CD14-positive monocyte (primary cell): ENCODE results near the gene MERTK. TPM values are rescaled to one million over a fixed set of nuclear protein-coding genes. Genes with fewer than 3 reads are reported as not detected.
"Not testable (repeated sequence)": the region's sequence is repeated elsewhere in the genome, so short reads cannot be mapped to it uniquely, and the experiment has no call there.

ENCODE experiments used
- DNase-seq, 3 donors: peaks; one replicate each; pipeline ENCODE4 v3.0.0-alpha.2; 2011 to 2022
- H2AFZ ChIP-seq: 2 replicates; pipeline ENCODE4 v1.6.0; 2012; ENCODE audit warnings: mild to moderate bottlenecking, low read depth, low read length, inconsistent platforms; ENCODE audit not compliant: insufficient read depth, poor library complexity, severe bottlenecking
- H3K27ac ChIP-seq, 2 donors: 1 replicate in 1 of 2; 2 replicates in 1 of 2; pipeline ENCODE4 v1.5.1; 2012 to 2013; ENCODE audit warnings: low read length in 2 of 2, control low read depth in 1 of 2, inconsistent platforms in 1 of 2, low read depth in 1 of 2, mild to moderate bottlenecking in 1 of 2
- H3K27me3 ChIP-seq, 2 donors: one replicate each; pipeline versions ENCODE4 v1.6.0 to v1.6.1; 2011 to 2013; ENCODE audit warnings: low read length in 2 of 2; ENCODE audit not compliant: control insufficient read depth in 2 of 2, insufficient read depth in 2 of 2
- H3K36me3 ChIP-seq, 2 donors: replicated peaks in 1 of 2; 1 replicate in 1 of 2; 2 replicates in 1 of 2; pipeline versions ENCODE4 v1.5.1 to v1.6.1; 2012 to 2013; ENCODE audit warnings: low read length in 2 of 2, control low read depth in 1 of 2, inconsistent platforms in 1 of 2, mild to moderate bottlenecking in 1 of 2; ENCODE audit not compliant: insufficient read depth in 2 of 2, control insufficient read depth in 1 of 2
- H3K4me1 ChIP-seq, 2 donors: 1 replicate in 1 of 2; 2 replicates in 1 of 2; pipeline versions ENCODE4 v1.5.1 to v1.6.1; 2012 to 2013; ENCODE audit warnings: low read length in 2 of 2, control low read depth in 1 of 2, inconsistent platforms in 1 of 2, mild to moderate bottlenecking in 1 of 2, moderate library complexity in 1 of 2; ENCODE audit not compliant: insufficient read depth in 2 of 2, control insufficient read depth in 1 of 2
- H3K4me2 ChIP-seq: replicated peaks from 2 replicates; pipeline ENCODE3; 2012; ENCODE audit warnings: low read length, moderate library complexity, mild to moderate bottlenecking; ENCODE audit not compliant: poor library complexity, severe bottlenecking; ENCODE audit errors: extremely low read depth
- H3K4me3 ChIP-seq, 3 experiments: fragments of 200-600 bp in 1 of 3; sonication (generic) in 1 of 3; replicated peaks in 1 of 3; 1 replicate in 2 of 3; 2 replicates in 1 of 3; pipeline ENCODE4 v1.5.1; 2011 to 2013; ENCODE audit warnings: low read length in 3 of 3, mild to moderate bottlenecking in 3 of 3, control low read depth in 2 of 3, low read depth in 2 of 3, inconsistent platforms in 1 of 3, moderate library complexity in 1 of 3
- H3K79me2 ChIP-seq: 2 replicates; pipeline ENCODE4 v1.6.0; 2012; ENCODE audit warnings: mild to moderate bottlenecking, control low read depth, inconsistent platforms, low read length, moderate library complexity; ENCODE audit not compliant: insufficient read depth
- H3K9ac ChIP-seq: 2 replicates; pipeline ENCODE4 v1.6.0; 2017; ENCODE audit warnings: low read length, mild to moderate bottlenecking; ENCODE audit not compliant: insufficient read depth, poor library complexity, severe bottlenecking
- H3K9me3 ChIP-seq, 2 donors: replicated peaks in 1 of 2; 1 replicate in 1 of 2; 2 replicates in 1 of 2; pipeline versions ENCODE4 v1.5.1 to v1.6.1; 2012 to 2013; ENCODE audit warnings: low read length in 2 of 2, control low read depth in 1 of 2; ENCODE audit not compliant: control insufficient read depth in 1 of 2, insufficient read depth in 1 of 2
- H4K20me1 ChIP-seq: 2 replicates; pipeline ENCODE4 v1.6.0; 2012; ENCODE audit warnings: mild to moderate bottlenecking, low read length, control low read depth, moderate library complexity; ENCODE audit not compliant: insufficient read depth
- H3K27ac Mint-ChIP-seq, 7 donors: one replicate each; pipeline ENCODE4 v1.8.0; 2020; ENCODE audit warnings: mild to moderate bottlenecking in 7 of 7, mixed read lengths in 7 of 7, moderate library complexity in 6 of 7, inconsistent platforms in 2 of 7
- H3K27me3 Mint-ChIP-seq, 3 donors: one replicate each; pipeline ENCODE4 v1.8.0; 2021 to 2022; ENCODE audit warnings: low read depth in 3 of 3, mild to moderate bottlenecking in 3 of 3, mixed read lengths in 3 of 3, moderate library complexity in 3 of 3, inconsistent platforms in 1 of 3
- H3K36me3 Mint-ChIP-seq, 2 donors: one replicate each; pipeline ENCODE4 v1.8.0; 2020; ENCODE audit warnings: mixed read lengths in 2 of 2, inconsistent platforms in 1 of 2, mild to moderate bottlenecking in 1 of 2
- H3K4me1 Mint-ChIP-seq: one replicate; pipeline ENCODE4 v1.8.0; 2020; ENCODE audit warnings: mild to moderate bottlenecking, mixed read lengths
- H3K4me3 Mint-ChIP-seq, 2 donors: one replicate each; pipeline ENCODE4 v1.8.0; 2020; ENCODE audit warnings: mild to moderate bottlenecking in 2 of 2, mixed read lengths in 2 of 2, moderate library complexity in 1 of 2
- H3K9me3 Mint-ChIP-seq, 7 donors: one replicate each; pipeline ENCODE4 v1.8.0; 2020 to 2022; ENCODE audit warnings: mixed read lengths in 7 of 7, mild to moderate bottlenecking in 6 of 7, moderate library complexity in 6 of 7, inconsistent platforms in 2 of 7
- CTCF ChIP-seq: fragments of 200-600 bp; IDR thresholded peaks from one replicate; pipeline ENCODE4 v1.8.0; 2022; ENCODE audit warnings: antibody characterized with exemption, mild to moderate bottlenecking
- WGBS: methylation state at CpG from one replicate; pipeline ENCODE4 v1.1.5; 2013; ENCODE audit warnings: missing lambda C conversion rate; ENCODE audit not compliant: insufficient coverage; 5-methylcytosine and 5-hydroxymethylcytosine counted together
- intact Hi-C, 2 donors: fragments of 100-400 bp; cut with micrococcal nuclease; formaldehyde crosslinking; loops; one replicate each; pipeline versions ENCODE4 v1.15.0 to v1.15.1; 2023
- polyA minus RNA-seq: library from RNA; depleted of rRNA, polyadenylated mRNA; stranded (reverse); fragments of >200 nt; gene quantifications from 2 replicates; pipeline ENCODE4 v1.2.3, GENCODE V29; 2012
- polyA plus RNA-seq, 3 donors: library from polyadenylated mRNA; depleted of rRNA in 1 of 3; unstranded in 2 of 3; stranded (reverse) in 1 of 3; fragments of 300-500 nt in 2 of 3; fragments of >200 nt in 1 of 3; fragmentation: Illumina TruSeq in 2 of 3; gene quantifications; 1 replicate in 2 of 3; 2 replicates in 1 of 3; pipeline ENCODE4 v1.2.3, GENCODE V29; 2012 to 2021
- total RNA-seq, 12 experiments: library from RNA in 1 of 12; stranded (reverse) in 1 of 12; fragments of 120-200 nt in 1 of 12; gene quantifications; one replicate each; pipeline ENCODE4 v1.2.4 and lab custom pipeline; 2013 to 2026; ENCODE audit warnings: mixed read lengths in 6 of 12, inconsistent platforms in 1 of 12

The MERTK gene
- total RNA-seq (2013), result 13.7 TPM
- polyA plus RNA-seq (10 to 100 TPM in 1 of 3 donors, 1 to 10 TPM in 2; 4.1 to 17.0 (median 4.2) TPM), polyA minus RNA-seq (11.9 and 15.2 TPM in 2 replicates), total RNA-seq (lab: John Stamatoyannopoulos, UW) (1.7 to 41.5 (median 18.4) reads per million in 11 experiments)

- H3K36me3 ChIP-seq, result no peaks in the 10 kb centered on the region
- Mint-ChIP-seq H3K27me3 (peaks cover 20 to 36% (median 23%) of the 10 kb centered on the region in 3 donors), H3K9me3 (peaks cover 0 to 7% (median 5%) of the 10 kb centered on the region in 7 donors), H3K27ac (peak within 1 kb of the TSS in 5 of 7 donors; percentile 26 to 75 (median 48)), H3K36me3 (peaks cover 0 to 4% of the 10 kb centered on the region in 2 donors), H3K4me3 (peak within 1 kb of the TSS; percentile 85 to 93), H3K4me1 (peaks cover 33% of the 10 kb centered on the region)
- intact Hi-C loops, result loop anchor here (5.0 kb wide), 1 partner anchor 149 kb away; no protein-coding TSS in a partner anchor
- H3K4me2 ChIP-seq, result peak within 1 kb of the TSS; percentile 98
- peak within 1 kb of the TSS; percentile 90 for H2AFZ ChIP-seq
- H3K9me3 ChIP-seq, result no peaks in the 10 kb centered on the region
- peak; percentile 35 to 51 (median 35) for DNase-seq
- peaks cover 9 to 34% of the 10 kb centered on the region in 2 donors for H3K27me3 ChIP-seq
- WGBS, result 0% methylated on average over 57 of the region's 71 CpGs
- peak; percentile 61 for TF ChIP-seq CTCF
- peaks cover 13% of the 10 kb centered on the region for H4K20me1 ChIP-seq
- H3K27ac ChIP-seq, result peak within 1 kb of the TSS in 1 of 2 donors; percentile 46
- peak within 1 kb of the TSS; percentile 62 for H3K9ac ChIP-seq
- peaks cover 30 to 49% of the 10 kb centered on the region in 2 donors for H3K4me1 ChIP-seq
- H3K4me3 ChIP-seq, result peak within 1 kb of the TSS; percentile 42 to 80 (median 73)
- H3K79me2 ChIP-seq, result no peaks in the 10 kb centered on the region
These were observed at the start of gene MERTK for GRCh38 chr2:111897924-111898702. MERTK (plus strand) TSS chr2:111898607; CDS start chr2:111898736, 129 bp downstream.

GRCh38 chr2:111850646-111851045, 47.8 kb upstream of the MERTK start:
- H3K79me2 ChIP-seq, H3K27me3 ChIP-seq, H3K4me3 Mint-ChIP-seq, H3K27ac Mint-ChIP-seq, H2AFZ ChIP-seq, H3K9me3 Mint-ChIP-seq, H3K4me1 Mint-ChIP-seq, H3K9me3 ChIP-seq, intact Hi-C loops, H3K4me3 ChIP-seq, H3K4me1 ChIP-seq, H3K27me3 Mint-ChIP-seq, H3K4me2 ChIP-seq, DNase-seq, H3K9ac ChIP-seq, H3K27ac ChIP-seq, H4K20me1 ChIP-seq: not testable (repeated sequence)
- peaks cover 35 to 44% of the 10 kb centered on the region in 2 donors for H3K36me3 Mint-ChIP-seq
- WGBS, result no CpG with 5 or more reads among the region's 4 CpGs
- TF ChIP-seq CTCF, result peak; percentile 54
- peaks cover 3 to 28% of the 10 kb centered on the region in 2 donors for H3K36me3 ChIP-seq

GRCh38 chr2:111852544-111852943, 45.9 kb upstream of the MERTK start:
- H3K4me3 ChIP-seq, H3K27me3 ChIP-seq, H3K9me3 Mint-ChIP-seq, H3K4me2 ChIP-seq, H3K9ac ChIP-seq, H3K4me3 Mint-ChIP-seq, H3K79me2 ChIP-seq, H3K27ac ChIP-seq, H3K4me1 Mint-ChIP-seq, intact Hi-C loops, H2AFZ ChIP-seq, H3K27me3 Mint-ChIP-seq, H3K9me3 ChIP-seq, DNase-seq, H4K20me1 ChIP-seq, H3K4me1 ChIP-seq, H3K27ac Mint-ChIP-seq: not testable (repeated sequence)
- peaks cover 38 to 47% of the 10 kb centered on the region in 2 donors for H3K36me3 Mint-ChIP-seq
- peaks cover 3 to 38% of the 10 kb centered on the region in 2 donors for H3K36me3 ChIP-seq
- WGBS, result 100% methylated on average over 1 of the region's 3 CpGs
